ENCODE results near the gene XPNPEP2. TPM values are rescaled to one million over a fixed set of nuclear protein-coding genes. Genes with fewer than 3 reads are reported as not detected.

Gene XPNPEP2
- total RNA-seq, 1 donor from 2014 or later, result 0.31 TPM

DNA sequence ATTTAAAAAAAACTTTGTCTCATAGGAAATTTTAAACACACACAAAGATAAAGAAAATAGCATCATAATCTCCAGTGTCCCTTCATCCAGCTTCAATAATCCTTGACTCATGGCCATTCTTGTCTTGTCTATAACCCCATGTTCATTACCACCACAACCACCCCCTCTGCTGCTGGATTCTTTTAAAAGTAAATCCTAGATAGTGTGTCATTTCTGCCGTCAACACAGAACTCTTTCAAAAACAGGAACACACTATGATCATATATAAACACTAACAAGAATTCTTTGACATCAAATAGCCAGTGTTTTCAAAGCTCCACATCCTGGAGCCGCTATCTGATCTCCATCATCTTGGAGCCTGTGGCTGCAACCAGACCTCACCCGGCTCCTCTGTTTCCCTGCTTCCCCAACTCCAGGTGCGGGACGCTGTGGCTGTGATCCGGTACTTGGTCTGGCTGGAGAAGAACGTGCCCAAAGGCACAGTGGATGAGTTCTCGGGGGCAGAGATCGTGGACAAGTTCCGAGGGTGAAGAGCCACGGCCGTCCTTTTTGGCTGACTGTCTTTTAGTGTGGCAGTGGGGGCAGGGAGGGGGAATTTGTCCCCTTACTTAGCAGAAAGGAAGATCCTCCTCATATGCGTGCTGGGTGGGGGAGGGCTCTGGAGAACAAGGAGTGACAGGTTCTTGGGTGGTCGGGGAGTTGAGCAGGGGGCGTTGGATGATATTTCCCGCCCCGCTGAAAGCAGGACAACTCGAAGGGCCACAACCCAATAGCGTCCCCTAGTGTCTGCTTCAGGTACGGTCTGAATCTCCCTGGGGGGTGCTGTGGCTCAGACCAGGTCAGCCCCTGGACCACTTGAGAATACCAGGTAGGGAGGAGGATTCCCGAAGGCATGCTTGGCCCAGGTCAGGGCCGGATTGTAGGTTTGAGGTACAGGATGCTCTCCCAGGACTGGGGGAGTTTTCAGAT lies 15.6 kb downstream of the XPNPEP2 start:
- no peak for DNase-seq

DNA sequence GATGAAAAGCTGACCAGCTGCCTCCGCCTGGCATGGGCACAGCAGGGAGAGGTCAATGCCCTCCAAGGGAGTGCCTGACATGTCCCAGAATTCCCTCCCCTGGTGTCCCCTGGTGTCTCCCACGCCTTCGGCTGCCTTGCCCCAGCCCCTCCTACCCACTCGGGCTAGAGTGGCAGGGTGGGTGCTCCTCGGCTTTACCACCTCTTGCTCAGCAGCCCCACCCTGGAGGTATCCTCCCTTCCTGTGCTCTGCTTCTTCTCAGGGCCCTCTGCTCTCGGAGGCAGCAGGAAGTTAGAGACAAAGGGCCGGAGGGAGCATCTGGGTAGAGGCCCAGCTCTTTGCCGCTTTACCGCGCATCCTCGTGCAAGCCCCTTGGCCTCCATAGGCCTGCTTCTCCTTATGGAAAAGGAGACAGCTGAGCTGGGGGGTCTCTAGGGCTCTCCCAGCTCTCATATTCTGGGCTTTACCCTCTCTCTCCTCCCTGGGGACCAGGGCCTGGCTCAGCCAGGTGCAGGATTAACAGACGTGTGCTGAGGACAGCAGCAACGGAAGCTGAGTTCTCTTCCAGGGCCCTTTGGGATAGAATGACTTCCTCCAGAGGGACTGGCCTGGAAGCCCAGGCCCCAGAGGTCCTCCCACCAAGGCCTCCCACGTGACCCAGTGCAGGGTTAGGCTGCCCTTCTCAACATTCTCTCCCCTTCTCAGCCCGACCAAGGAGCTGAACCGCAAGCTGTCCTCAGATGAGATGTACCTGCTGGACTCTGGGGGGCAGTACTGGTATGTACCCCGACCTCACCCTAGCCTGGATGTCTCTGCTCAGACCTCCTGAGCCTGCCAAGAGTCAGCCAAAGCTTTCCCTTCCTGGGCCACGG lies 17.2 kb downstream of the XPNPEP2 start:
- no peak for DNase-seq

DNA sequence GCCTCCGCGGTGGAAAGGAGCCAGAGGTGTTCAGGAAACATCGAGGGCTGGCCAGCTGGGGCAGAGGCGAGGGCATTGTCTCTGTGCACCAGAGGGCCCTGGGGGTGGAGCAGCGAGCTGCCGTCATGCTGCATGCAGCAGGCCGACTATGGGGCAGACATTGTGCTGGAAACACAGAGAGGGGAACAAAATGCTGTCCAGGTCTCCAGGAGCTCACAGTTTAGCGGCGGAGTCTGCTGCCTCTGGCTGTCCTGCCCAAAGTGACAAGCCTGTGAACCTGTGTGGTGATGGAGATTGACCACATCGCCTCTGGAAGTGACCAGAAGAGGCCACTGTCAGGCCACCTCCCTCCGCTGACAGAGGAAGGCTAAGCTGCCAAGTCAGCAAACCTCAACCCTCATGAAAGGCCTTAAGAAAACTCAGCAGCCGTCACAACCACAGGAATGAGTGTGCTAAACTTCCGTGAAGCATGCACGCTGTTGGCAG lies 20.8 kb downstream of the XPNPEP2 start:
- peak; percentile 4 for DNase-seq

DNA sequence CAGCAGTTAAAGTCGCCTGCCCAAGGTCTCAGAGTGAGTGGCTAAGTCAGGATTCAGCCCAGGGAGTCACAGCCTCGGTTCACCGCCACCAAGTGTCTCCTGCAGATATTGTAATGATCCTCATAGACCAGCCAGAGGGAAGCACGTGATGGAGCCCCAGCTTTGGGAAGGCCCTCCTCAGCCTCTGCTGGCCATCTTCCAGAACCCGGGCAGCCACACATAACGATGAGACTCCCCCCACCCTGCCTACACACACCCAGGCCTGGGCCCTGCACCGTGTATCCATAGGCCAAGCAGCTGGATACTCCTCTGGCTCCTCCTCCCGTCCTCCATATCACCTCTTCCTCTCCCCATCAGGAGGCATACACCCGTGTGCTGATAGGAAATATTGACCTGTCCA lies 21.4 kb downstream of the XPNPEP2 start:
- no peak for DNase-seq

DNA sequence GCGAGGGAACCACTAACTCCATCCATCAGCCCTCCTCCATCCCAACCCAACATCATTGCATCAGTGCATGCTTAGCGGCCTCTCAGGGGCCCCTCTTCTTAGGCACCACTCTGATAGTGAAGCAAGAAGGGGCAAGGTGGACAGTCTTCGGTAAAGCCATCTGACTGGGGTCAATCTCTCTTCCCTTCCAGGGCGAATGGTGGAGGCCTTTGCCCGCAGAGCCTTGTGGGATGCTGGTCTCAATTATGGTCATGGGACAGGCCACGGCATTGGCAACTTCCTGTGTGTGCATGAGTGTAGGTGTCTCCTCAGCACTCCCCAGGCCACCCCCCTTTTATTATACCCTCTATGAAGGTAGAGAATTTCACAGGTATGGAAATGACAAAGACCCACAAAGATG lies 22.2 kb downstream of the XPNPEP2 start:
- DNase-seq, result no peak

DNA sequence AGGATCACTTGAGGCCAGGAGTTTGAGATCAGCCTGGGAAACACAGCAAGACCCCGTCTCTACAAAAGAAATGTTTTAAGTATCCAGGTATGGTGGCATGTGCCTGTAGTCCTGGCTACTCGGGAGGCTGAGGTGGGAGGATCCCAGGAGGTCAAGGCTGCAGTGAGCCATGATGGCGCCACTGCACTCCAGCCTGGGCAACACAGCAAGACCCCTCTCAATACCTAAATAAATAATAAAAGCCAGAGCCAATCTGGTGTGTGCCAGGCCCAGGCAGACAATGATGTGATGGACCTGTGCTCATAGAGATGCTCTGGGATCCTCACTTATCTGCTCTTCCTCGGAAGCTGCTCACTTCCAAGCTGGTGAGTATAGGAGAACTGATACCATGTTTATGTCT lies 22.8 kb downstream of the XPNPEP2 start:
- DNase-seq, result no peak

DNA sequence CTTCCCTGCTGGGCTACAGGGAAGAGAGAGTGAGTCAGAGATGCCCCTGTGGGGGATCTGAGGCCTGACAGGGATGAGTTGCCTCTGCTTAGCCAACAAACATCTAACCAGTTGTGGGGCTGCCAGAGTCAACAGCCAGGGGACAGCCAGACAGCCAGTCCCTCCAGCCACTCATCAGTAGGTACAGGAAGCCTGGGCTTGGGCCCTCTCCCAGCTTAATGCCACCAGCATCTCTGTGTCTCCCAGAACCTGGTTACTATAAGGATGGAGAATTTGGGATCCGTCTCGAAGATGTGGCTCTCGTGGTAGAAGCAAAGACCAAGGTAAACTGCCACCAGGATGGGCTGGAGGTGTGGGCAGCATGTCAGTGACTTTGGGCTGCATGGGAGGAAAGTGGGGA lies 23.7 kb downstream of the XPNPEP2 start:
- DNase-seq, result no peak

DNA sequence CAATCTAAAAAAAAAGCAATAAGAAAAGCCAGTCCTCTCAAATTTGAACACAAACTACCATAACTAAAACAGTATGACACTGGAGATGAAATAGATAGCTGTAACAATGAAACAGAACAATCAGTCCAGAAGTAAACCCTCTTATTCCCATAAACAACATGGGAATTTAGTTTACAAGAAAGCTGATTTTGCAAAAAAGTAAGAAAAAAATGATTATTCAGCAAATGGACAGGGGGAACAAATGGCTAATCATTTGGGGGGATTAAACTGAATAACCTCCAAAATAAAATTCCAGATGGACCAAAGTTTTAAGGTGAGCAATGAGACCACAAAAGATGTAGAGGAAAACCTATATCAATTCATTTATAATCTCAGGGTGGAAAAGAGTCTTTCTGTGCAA lies 24.9 kb downstream of the XPNPEP2 start:
- DNase-seq, result no peak

DNA sequence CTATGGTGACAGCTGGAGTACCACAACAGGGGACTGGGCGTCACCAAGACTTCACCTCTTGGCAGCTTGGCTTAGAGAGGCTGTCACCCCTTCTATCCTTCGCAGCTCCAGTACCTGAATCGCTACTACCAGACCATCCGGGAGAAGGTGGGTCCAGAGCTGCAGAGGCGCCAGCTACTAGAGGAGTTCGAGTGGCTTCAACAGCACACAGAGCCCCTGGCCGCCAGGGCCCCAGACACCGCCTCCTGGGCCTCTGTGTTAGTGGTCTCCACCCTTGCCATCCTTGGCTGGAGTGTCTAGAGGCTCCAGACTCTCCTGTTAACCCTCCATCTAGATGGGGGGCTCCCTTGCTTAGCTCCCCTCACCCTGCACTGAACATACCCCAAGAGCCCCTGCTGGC lies 29.4 kb downstream of the XPNPEP2 start:
- no peak for DNase-seq

DNA sequence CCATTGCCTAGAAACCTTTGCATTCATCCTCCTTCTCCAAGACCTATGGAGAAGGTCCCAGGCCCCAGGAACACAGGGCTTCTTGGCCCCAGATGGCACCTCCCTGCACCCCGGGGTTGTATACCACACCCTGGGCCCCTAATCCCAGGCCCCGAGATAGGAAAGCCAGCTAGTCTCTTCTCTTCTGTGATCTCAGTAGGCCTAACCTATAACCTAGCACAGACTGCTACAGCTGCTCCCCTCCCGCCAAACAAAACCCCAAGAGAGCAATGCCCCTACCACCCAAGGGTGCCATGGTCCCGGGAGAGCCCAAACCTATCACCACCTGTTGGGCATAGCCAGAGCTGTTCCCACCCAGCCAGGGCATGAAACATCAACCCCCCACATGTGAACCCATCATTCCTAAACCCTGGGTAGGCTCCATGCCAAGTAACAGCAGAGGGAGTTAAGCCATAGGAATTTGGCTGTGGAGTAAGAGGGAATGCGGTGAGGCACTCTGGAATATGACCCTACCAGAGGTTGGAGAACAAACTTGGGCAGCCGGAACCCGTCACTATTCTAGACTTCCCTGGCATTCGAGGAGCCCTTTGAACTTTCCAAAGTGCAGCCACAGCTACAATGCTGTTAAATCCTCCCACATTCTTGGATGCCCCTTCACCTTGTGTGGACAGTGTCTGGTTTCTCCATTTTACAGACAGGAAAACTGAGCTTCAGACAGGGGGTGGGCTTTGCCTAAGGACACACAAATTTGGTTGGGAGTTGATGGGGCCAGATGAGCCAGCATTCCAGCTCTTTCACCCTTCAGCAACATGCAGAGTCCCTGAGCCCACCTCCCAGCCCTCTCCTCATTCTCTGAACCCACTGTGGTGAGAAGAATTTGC lies 30.0 kb downstream of the XPNPEP2 start:
- no peak for DNase-seq

DNA sequence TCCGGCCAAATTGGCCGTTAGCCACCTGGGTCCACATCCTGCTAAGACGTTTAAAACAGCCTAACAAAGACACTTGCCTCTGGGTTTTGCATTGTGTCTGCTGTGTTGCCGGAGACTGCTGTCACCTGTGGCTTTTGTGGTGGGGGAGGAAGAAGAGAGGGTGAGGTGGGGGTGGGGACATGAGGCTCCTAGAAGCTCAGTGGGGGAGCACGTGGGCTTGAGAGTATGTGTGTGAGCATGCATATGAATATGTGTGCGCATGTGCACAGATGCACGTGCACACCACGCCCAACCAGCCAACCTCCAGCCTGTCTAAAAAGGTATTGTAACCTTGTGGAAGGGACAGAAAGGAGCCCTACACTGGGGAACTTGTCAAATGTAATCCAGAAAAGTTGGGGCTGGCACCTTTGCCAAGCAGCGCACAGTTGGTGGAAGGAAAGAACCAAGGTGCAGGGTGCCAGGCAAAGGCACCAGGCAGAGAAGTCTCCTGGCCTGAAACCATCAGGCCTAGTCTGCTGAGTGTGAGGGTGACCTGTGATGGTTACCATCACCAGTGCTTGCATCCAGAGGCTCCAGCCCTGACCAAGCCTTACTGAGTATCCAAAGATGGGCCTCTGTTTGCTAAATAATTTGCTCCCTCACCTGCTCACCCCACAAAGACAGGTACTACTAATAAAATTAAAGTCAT lies 30.8 kb downstream of the XPNPEP2 start:
- DNase-seq, result no peak

DNA sequence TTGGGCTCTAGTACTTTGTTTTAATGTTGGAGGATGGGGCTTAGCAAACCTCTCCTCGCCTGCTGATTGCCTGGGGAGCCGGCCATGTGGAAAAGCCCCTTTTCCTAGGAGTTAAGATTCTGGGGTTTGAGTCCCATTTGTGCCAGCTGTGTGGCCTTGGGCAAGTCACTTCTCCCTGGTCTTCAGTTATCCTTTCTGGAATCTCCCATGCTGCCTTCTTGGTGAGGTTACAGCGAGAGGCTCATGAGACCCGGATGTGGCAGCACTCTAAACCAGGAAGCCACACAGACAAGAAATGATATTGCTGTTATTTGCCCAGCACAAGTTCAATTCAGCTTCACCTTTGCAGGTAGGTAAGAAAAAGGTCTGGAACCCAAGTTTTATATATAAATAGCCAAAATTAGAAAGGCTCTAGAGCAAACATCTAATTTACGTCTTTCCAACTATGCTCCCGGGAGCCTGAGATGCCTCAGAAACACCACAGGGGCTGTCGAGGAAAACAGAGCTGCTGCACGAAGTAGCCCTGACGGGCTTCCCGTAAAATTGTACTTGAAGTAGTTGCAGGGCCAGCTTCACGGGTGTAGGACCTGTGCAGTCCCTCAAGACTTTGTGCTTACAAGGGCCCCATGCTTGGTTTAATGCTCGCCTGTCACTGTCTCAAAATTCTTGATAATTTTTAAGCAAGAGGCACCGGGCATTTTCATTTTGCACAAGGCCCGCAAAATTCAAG lies 32.7 kb downstream of the XPNPEP2 start:
- no peak for DNase-seq

DNA sequence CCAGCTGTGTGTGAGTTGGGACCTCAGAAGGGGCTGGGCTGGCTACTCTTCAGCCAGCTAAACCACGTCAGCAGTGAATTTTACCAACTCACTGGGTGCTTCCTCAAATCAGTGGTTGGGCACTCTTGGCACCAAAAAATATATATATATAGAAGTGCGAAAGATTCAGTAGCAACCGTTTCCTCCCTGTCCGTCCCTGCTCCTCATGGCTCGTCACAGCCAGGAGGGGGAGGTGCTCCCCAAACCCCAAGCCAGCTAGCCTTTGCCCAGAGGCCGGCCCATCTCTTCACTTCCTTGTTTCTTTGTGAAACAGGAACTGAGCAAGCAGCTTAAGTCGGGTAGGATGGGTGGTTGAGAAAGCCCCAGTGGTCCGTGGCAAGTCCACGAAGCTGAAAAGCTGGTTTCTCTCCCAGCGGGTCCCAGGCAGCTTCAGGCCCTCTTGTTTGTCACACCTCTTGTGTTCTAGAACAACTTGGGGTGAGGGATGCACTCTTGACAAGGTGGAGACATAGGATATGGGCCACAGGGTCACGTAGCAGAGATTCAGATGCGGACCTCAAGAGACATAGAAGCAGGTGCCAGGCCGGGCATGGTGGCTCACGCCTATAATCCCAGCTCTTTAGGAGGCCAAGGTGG lies 34.1 kb downstream of the XPNPEP2 start:
- DNase-seq, result peak; percentile 5

DNA sequence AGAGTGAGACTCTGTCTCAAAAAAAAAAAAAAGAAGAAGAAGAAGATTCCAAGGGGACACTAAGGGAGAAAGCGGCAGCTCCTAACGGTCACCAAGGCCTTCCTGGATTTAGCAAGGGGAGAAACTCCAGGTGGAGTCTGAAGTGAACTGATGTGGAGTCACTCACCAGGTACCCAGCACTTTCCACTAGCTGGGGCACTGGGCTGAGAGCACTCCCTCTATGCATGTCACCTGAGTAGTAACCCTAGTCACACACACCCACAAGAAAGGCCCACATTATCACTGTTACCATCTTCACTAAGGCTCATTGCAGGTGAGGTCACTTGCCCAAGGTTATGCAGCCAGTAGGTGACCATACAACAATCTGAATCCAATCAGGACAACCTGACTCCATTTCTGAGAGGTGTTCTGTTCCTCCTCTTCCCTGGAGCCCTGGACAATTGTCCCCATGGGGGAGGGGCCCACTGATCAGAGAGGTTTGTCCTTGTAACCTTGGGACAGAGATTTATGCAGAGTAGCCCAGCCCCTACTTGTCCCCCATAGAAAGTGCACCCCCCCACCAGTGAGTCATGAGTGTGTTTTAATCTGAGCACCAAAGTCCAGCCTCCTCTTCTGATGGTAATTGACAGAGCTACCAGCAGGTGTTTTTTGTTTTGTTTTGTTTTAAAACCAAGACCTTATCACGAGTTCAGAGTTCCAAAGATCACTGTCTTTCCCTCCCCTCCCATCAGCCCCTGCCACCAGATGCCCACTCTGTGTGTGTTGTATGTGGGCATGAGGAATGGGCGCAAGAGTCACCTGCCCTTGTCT lies 35.1 kb downstream of the XPNPEP2 start:
- DNase-seq, result no peak

DNA sequence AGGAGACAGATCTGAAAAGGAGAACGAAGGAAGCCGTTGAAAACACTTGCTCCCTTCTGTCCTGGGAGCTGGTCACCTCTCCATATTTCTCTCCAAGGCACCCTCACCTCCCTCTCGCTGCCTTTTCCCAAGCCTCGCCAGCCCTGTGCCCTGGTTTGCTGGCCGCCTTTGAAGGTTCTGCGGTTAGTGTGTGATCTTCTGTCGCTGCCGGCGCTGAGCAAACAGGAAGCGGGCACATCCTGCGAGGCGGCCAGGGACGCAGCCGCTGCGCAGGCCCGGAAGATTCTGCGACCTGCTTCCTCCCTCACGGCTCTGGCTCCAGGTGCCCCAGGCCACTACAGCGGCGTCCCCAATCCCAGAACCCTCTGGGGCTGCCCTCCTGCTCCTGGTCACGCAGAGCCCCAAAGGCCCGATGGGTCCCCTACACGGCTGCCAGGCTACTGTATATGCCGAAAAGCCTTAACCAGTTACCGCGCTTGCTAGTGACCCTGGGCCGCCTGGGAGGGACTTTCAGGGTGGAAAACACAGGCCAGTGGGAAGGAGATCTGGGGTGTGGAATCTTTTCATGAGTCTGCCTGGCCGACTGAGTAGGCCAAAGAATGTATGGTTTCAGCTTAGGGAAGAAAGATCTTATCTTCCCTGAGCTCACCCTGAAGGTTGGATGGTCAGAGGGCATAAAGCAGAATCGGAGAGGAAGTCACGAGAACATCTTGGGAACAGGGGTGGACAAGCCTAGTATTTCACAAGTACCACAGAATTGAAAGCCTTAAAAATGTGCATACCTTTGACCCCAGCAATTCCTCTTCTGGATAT lies 38.6 kb downstream of the XPNPEP2 start:
- no peak for DNase-seq

DNA sequence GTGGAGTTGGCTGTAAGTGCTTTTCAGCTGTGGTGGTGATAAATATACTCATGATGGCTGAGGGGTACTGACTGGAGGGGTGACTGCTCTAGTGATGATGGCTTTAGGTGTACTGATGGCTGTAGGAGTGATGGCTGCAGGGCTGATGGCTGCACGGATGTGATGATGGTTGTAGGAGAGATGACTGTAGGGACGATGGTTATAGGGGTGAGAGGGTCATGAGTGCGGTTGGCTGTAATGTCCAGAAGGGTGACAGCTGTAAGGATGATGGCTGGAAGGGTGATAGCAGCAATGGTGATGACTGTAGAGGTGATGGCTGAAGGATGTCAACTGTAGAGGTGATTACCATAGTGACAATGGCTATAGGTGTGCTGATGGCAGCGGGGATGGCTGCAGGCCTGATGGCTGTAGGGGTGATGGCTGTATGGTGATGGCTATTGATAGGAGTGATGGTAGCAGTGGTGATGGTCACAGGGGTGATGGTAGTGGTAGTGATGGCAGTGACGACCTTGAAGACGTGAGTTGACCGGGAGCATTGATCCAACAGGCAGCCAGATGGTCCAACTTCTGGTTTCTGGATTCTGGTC lies 40.4 kb downstream of the XPNPEP2 start:
- DNase-seq, result no peak

DNA sequence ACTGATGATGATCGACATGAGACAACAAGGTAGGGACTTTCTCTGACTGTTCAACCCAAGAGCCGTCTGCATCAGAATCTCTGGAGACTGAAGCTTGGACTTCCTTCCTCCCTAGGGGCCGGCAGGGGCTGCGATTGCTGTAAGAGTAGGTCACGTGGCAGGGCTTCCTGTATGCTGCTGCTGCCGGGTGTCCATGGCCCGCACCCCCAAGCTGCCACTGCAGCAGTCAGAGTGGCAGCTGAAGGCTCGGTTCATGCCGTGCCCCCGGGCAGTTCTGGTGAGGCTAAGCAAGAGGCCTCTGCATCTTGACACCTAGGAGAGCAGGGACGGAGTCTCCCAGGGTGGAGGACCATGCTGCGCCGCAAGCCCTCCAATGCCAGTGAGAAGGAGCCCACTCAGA lies 41.0 kb downstream of the XPNPEP2 start, which contains the start of gene SASH3:
TSS of gene SASH3 (plus strand) at position 203 of the 400 bp plus-strand sequence. CDS start at position 352, 149 bp downstream.
- no peak for DNase-seq

Measured in occipital lobe (tissue), 2 donors.